K562 (cell line): ENCODE measurements around the gene PAPOLB. TPM values are rescaled to one million over a fixed set of nuclear protein-coding genes. Genes with fewer than 3 reads are reported as not detected.
A peak's percentile ranks its signal among the peaks of the same experiment; 100 is the strongest.

ENCODE experiments used
- BHLHE40 ChIP-seq: IDR thresholded peaks from 2 replicates; pipeline ENCODE4 v1.6.1; 2011; ENCODE audit warnings: low read length, improper control_type of control experiment
- BRD4 ChIP-seq: fragments of 200-600 bp; sonication (generic); IDR thresholded peaks from 2 replicates; pipeline ENCODE4 v1.6.1; 2017; ENCODE audit warnings: inconsistent platforms
- CAMTA2 ChIP-seq: fragments of 250-450 bp; sonication (Bioruptor Pico); conservative IDR thresholded peaks from 2 replicates; pipeline ENCODE4 v1.5.1; 2022
- CSDE1 ChIP-seq, 2 experiments: fragments of 450-650 bp; IDR thresholded peaks; 2 replicates each; pipeline ENCODE4 v1.6.1; 2016; ENCODE audit warnings: mild to moderate bottlenecking in 1 of 2
- FOXJ2 ChIP-seq: fragments of 200-800 bp; sonication (Bioruptor generic); IDR thresholded peaks from 2 replicates; pipeline ENCODE4 v1.6.1; 2016; ENCODE audit warnings: missing genetic modification characterization, missing compliant biosample characterization
- FOXJ3 ChIP-seq: sonication (generic); formaldehyde crosslinking; IDR thresholded peaks from 2 replicates; pipeline ENCODE4 v1.4.0; 2020; ENCODE audit warnings: mild to moderate bottlenecking, missing genetic modification reagents
- IFI16 ChIP-seq: fragments of 250-450 bp; sonication (Bioruptor Pico); IDR thresholded peaks from 2 replicates; pipeline ENCODE4 v2.1.2; 2022; ENCODE audit warnings: mild to moderate bottlenecking, inconsistent platforms
- JUN ChIP-seq, 2 experiments: sonication (generic) in 1 of 2; formaldehyde crosslinking in 1 of 2; IDR thresholded peaks; 2 replicates each; pipeline versions ENCODE4 v1.6.1 to v1.8.0; 2012 to 2022; ENCODE audit warnings: borderline replicate concordance in 2 of 2, mild to moderate bottlenecking in 2 of 2, improper control_type of control experiment in 1 of 2, low read depth in 1 of 2, low read length in 1 of 2, missing genetic modification reagents in 1 of 2
- KDM4B ChIP-seq, 2 experiments: fragments of 450-650 bp in 1 of 2; sonication (generic) in 1 of 2; IDR thresholded peaks; 2 replicates each; pipeline ENCODE4 v1.6.1; 2016 to 2017; ENCODE audit warnings: borderline replicate concordance in 2 of 2, antibody characterized with exemption in 1 of 2, low read depth in 1 of 2, mild to moderate bottlenecking in 1 of 2
- KLF6 ChIP-seq: fragments of 250-450 bp; sonication (Bioruptor Pico); IDR thresholded peaks from 2 replicates; pipeline ENCODE4 v1.4.0; 2020; ENCODE audit warnings: mild to moderate bottlenecking, moderate library complexity, borderline replicate concordance
- LARP7 ChIP-seq: fragments of 450-650 bp; IDR thresholded peaks from 2 replicates; pipeline ENCODE4 v1.6.1; 2016
- MTF1 ChIP-seq: fragments of 250-450 bp; sonication (Bioruptor Pico); IDR thresholded peaks from 2 replicates; pipeline ENCODE4 v1.9.0; 2021; ENCODE audit warnings: moderate library complexity, mild to moderate bottlenecking, inconsistent platforms, borderline replicate concordance
- PCBP1 ChIP-seq: fragments of 200-400 bp; formaldehyde crosslinking; IDR thresholded peaks from 2 replicates; pipeline ENCODE4 v1.6.1; 2018; ENCODE audit warnings: mild to moderate bottlenecking, low read depth, low read length; ENCODE audit not compliant: poor library complexity, severe bottlenecking
- PURB ChIP-seq: sonication (generic); formaldehyde crosslinking; IDR thresholded peaks from 2 replicates; pipeline ENCODE4 v1.9.0; 2021; ENCODE audit warnings: low read depth, mild to moderate bottlenecking, missing genetic modification reagents
- RCOR1 ChIP-seq, 2 experiments: IDR thresholded peaks; 2 replicates each; pipeline ENCODE4 v1.6.1; 2012; ENCODE audit warnings: low read depth in 2 of 2, low read length in 2 of 2, borderline replicate concordance in 1 of 2, improper control_type of control experiment in 1 of 2
- SAFB ChIP-seq: fragments of 200-400 bp; formaldehyde crosslinking; IDR thresholded peaks from 2 replicates; pipeline ENCODE4 v1.6.1; 2017; ENCODE audit warnings: low read depth, low read length, borderline replicate concordance
- SMC3 ChIP-seq: conservative IDR thresholded peaks from 2 replicates; pipeline ENCODE4 v1.6.1; 2011; ENCODE audit warnings: low read depth, low read length, improper control_type of control experiment; ENCODE audit not compliant: insufficient read depth
- TSC22D4 ChIP-seq: fragments of 450-650 bp; IDR thresholded peaks from 2 replicates; pipeline ENCODE4 v1.6.1; 2016; ENCODE audit warnings: missing genetic modification characterization, missing biosample characterization, control low read depth
- ZFP36 ChIP-seq: fragments of 150-350 bp; IDR thresholded peaks from 2 replicates; pipeline ENCODE4 v1.6.1; 2018; ENCODE audit warnings: low read length, low read depth; ENCODE audit not compliant: partially characterized antibody
- ZNF431 ChIP-seq: sonication (generic); formaldehyde crosslinking; IDR thresholded peaks from 2 replicates; pipeline ENCODE4 v1.8.0; 2022; ENCODE audit warnings: mild to moderate bottlenecking, missing genetic modification reagents
- polyA plus RNA-seq, 8 experiments: library from polyadenylated mRNA; depleted of rRNA in 4 of 8; stranded (reverse) in 5 of 8; unstranded in 3 of 8; fragments of >200 nt; fragmentation: Nextera tagmentation in 2 of 8; fragmentation: Illumina TruSeq in 1 of 8; extraction: Ambion mirVana in 2 of 8; extraction: Trizol in 1 of 8; gene quantifications; 2 replicates each; pipeline versions ENCODE4 v1.2.1 to v1.2.3, GENCODE V29; 2011 to 2014; ENCODE audit warnings: inconsistent platforms in 1 of 8, missing spikeins in 1 of 8
- total RNA-seq, 7 experiments: library from RNA; depleted of rRNA in 6 of 7; stranded (reverse); fragments of >200 nt in 6 of 7; fragmentation: Illumina TruSeq in 2 of 7; extraction: Trizol in 2 of 7; gene quantifications; 2 replicates each; pipeline versions ENCODE4 v1.2.1 to v1.2.3, GENCODE V29; 2011 to 2021; ENCODE audit warnings: low replicate concordance in 1 of 7
- TF ChIP-seq, protein P1 (sequence below): sonication (generic); formaldehyde crosslinking; IDR thresholded peaks from 2 replicates; pipeline ENCODE4 v1.8.0; 2022; ENCODE audit warnings: mild to moderate bottlenecking, missing genetic modification reagents
- TF ChIP-seq, protein P2 (sequence below): fragments of 250-450 bp; sonication (Bioruptor Pico); IDR thresholded peaks from 2 replicates; pipeline ENCODE4 v1.8.0; 2021; ENCODE audit warnings: moderate library complexity, mild to moderate bottlenecking, inconsistent platforms
- TF ChIP-seq, protein P3 (sequence below), 2 experiments: fragments of 450-650 bp; conservative IDR thresholded peaks; 2 replicates each; pipeline ENCODE4 v1.6.1; 2017; ENCODE audit warnings: mild to moderate bottlenecking in 2 of 2, moderate library complexity in 2 of 2

PAPOLB gene
- total and polyA plus RNA-seq, 9 of the 15 experiments (the other 6 are each of a cell fraction or from before 2014, with no cell fraction given) = 0.04 to 0.33 (median 0.16) TPM; not detected in 4

DNA sequence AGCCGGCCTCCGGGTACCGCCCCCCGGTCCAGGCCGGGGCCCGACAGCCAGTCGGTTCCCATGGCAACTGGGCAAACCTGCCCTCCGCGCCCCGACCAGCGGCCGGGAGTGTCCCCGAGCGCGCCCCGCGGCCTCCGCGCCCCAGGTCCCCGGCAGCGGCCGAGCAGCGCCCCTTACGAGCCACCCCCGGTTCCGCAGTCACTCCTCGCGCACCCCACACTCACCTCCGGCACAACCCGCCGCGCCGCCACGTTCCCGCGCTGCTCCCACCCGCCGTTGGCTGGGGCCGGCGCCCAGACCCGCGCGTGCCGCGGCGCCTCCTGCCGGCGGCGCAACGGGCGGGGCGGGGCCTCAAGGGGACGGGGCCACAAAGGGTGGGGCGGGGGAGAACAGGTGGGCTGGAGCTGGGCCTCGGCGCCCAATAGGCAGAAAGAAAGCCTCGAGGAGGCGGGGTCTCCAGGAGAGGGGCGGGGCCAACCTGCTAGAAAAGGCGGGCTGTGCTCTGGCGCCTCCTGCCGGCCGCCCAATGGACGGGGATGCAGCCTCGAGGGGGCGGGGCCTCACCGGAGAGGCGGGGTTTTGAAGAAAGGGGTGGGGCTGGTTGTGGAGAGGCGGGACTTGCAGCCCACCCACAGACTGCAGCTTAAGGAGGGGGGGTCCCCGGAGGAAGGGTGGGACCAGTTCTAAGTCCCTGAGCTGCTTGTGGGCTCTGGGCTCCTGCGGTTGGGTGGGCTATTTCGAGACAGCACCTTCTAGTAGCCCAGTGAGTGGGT is 21.7 kb upstream of the PAPOLB start, which contains the start of gene RADIL (continued):
- TF ChIP-seq CAMTA2 (CRISPR knock-in tag) = no peak
- no peak for TF ChIP-seq CSDE1 (IDR thresholded peaks at IDR 0.05)
- TF ChIP-seq PURB (CRISPR knock-in tag) = no peak
- no peak for TF ChIP-seq KDM4B (IDR thresholded peaks at IDR 0.05; ENCODE audit: borderline replicate concordance in 2 of 2, low read depth in 1 of 2)
- no peak for TF ChIP-seq JUN (IDR thresholded peaks at IDR 0.05; ENCODE audit: borderline replicate concordance, low read depth, low read length)
- TF ChIP-seq JUN (CRISPR knock-in tag; IDR thresholded peaks at IDR 0.05; ENCODE audit: borderline replicate concordance) = no peak
- TF ChIP-seq BRD4 = no peak
- TF ChIP-seq, protein P1, sequence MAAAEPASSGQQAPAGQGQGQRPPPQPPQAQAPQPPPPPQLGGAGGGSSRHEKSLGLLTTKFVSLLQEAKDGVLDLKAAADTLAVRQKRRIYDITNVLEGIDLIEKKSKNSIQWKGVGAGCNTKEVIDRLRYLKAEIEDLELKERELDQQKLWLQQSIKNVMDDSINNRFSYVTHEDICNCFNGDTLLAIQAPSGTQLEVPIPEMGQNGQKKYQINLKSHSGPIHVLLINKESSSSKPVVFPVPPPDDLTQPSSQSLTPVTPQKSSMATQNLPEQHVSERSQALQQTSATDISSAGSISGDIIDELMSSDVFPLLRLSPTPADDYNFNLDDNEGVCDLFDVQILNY (CRISPR knock-in tag) = no peak
- no peak for TF ChIP-seq MTF1 (CRISPR knock-in tag)
- TF ChIP-seq, protein P2, sequence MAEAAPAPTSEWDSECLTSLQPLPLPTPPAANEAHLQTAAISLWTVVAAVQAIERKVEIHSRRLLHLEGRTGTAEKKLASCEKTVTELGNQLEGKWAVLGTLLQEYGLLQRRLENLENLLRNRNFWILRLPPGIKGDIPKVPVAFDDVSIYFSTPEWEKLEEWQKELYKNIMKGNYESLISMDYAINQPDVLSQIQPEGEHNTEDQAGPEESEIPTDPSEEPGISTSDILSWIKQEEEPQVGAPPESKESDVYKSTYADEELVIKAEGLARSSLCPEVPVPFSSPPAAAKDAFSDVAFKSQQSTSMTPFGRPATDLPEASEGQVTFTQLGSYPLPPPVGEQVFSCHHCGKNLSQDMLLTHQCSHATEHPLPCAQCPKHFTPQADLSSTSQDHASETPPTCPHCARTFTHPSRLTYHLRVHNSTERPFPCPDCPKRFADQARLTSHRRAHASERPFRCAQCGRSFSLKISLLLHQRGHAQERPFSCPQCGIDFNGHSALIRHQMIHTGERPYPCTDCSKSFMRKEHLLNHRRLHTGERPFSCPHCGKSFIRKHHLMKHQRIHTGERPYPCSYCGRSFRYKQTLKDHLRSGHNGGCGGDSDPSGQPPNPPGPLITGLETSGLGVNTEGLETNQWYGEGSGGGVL (CRISPR knock-in tag) = no peak
- TF ChIP-seq FOXJ3 (CRISPR knock-in tag) = no peak
- no peak for TF ChIP-seq KLF6 (CRISPR knock-in tag)
- peak; percentile 69 for TF ChIP-seq BHLHE40
- peak; percentile 30; the same call in 1 of the 2 replicates for TF ChIP-seq ZNF431 (CRISPR knock-in tag)
- peak; percentile 42 for TF ChIP-seq SMC3
- TF ChIP-seq SAFB = peak; percentile 54; the same call in 1 of the 2 replicates
- no peak for TF ChIP-seq FOXJ2 (tag)
- TF ChIP-seq RCOR1 (IDR thresholded peaks at IDR 0.05; ENCODE audit: borderline replicate concordance in 1 of 2, low read depth in 2 of 2, low read length in 2 of 2) = peak in 1 of 2 experiments; percentile 47; a peak in 2 of 4 replicates
- TF ChIP-seq, protein P3, sequence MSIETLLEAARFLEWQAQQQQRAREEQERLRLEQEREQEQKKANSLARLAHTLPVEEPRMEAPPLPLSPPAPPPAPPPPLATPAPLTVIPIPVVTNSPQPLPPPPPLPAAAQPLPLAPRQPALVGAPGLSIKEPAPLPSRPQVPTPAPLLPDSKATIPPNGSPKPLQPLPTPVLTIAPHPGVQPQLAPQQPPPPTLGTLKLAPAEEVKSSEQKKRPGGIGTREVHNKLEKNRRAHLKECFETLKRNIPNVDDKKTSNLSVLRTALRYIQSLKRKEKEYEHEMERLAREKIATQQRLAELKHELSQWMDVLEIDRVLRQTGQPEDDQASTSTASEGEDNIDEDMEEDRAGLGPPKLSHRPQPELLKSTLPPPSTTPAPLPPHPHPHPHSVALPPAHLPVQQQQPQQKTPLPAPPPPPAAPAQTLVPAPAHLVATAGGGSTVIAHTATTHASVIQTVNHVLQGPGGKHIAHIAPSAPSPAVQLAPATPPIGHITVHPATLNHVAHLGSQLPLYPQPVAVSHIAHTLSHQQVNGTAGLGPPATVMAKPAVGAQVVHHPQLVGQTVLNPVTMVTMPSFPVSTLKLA (conservative IDR thresholded peaks at IDR 0.05) = peak; percentile 17 to 32; a peak in 1 of 4 replicates
- TF ChIP-seq LARP7 = no peak
- no peak for TF ChIP-seq ZFP36
- TF ChIP-seq IFI16 (CRISPR knock-in tag) = no peak
- peak; percentile 82 for TF ChIP-seq PCBP1
- TF ChIP-seq TSC22D4 (tag) = no peak
